K562 (cell line): ENCODE measurements around the gene ZSCAN26. TPM values are rescaled to one million over a fixed set of nuclear protein-coding genes. Genes with fewer than 3 reads are reported as not detected.
A peak's percentile ranks its signal among the peaks of the same experiment; 100 is the strongest.

Experiments used
- DMBX1 ChIP-seq: fragments of 250-450 bp; sonication (Bioruptor Pico); IDR thresholded peaks from 2 replicates; pipeline ENCODE4 v1.8.0; 2022; ENCODE audit warnings: inconsistent platforms, mild to moderate bottlenecking, moderate library complexity, borderline replicate concordance
- JUN ChIP-seq, 2 experiments: sonication (generic) in 1 of 2; formaldehyde crosslinking in 1 of 2; IDR thresholded peaks; 2 replicates each; pipeline versions ENCODE4 v1.6.1 to v1.8.0; 2012 to 2022; ENCODE audit warnings: borderline replicate concordance in 2 of 2, mild to moderate bottlenecking in 2 of 2, improper control_type of control experiment in 1 of 2, low read depth in 1 of 2, low read length in 1 of 2, missing genetic modification reagents in 1 of 2
- POLR2AphosphoS2 ChIP-seq: IDR thresholded peaks from 2 replicates; pipeline ENCODE4 v1.6.1; 2012; ENCODE audit warnings: low read length, improper control_type of control experiment
- RNF219 ChIP-seq: fragments of 250-450 bp; sonication (Bioruptor Pico); IDR thresholded peaks from 2 replicates; pipeline ENCODE4 v1.5.0; 2022; ENCODE audit warnings: mild to moderate bottlenecking
- SMARCA4 ChIP-seq: fragments of 450-650 bp; IDR thresholded peaks from 2 replicates; pipeline ENCODE4 v1.6.1; 2016
- STAT5A ChIP-seq: IDR thresholded peaks from 2 replicates; pipeline ENCODE4 v1.6.1; 2012; ENCODE audit warnings: low read length, inconsistent platforms, borderline replicate concordance
- STAT6 ChIP-seq: sonication (generic); formaldehyde crosslinking; IDR thresholded peaks from 2 replicates; pipeline ENCODE4 v1.8.1; 2023; ENCODE audit warnings: mild to moderate bottlenecking, missing genetic modification reagents
- polyA plus RNA-seq, 8 experiments: library from polyadenylated mRNA; depleted of rRNA in 4 of 8; stranded (reverse) in 5 of 8; unstranded in 3 of 8; fragments of >200 nt; fragmentation: Nextera tagmentation in 2 of 8; fragmentation: Illumina TruSeq in 1 of 8; extraction: Ambion mirVana in 2 of 8; extraction: Trizol in 1 of 8; gene quantifications; 2 replicates each; pipeline versions ENCODE4 v1.2.1 to v1.2.3, GENCODE V29; 2011 to 2014; ENCODE audit warnings: inconsistent platforms in 1 of 8, missing spikeins in 1 of 8
- total RNA-seq, 7 experiments: library from RNA; depleted of rRNA in 6 of 7; stranded (reverse); fragments of >200 nt in 6 of 7; fragmentation: Illumina TruSeq in 2 of 7; extraction: Trizol in 2 of 7; gene quantifications; 2 replicates each; pipeline versions ENCODE4 v1.2.1 to v1.2.3, GENCODE V29; 2011 to 2021; ENCODE audit warnings: low replicate concordance in 1 of 7
- TF ChIP-seq, protein P1 (sequence below): fragments of 250-450 bp; sonication (Bioruptor Pico); IDR thresholded peaks from 2 replicates; pipeline ENCODE4 v1.4.0; 2020
- TF ChIP-seq, protein P2 (sequence below): IDR thresholded peaks from 2 replicates; pipeline ENCODE4 v1.6.1; 2012; ENCODE audit warnings: low read depth, low read length, improper control_type of control experiment, borderline replicate concordance
- TF ChIP-seq, protein P3 (sequence below), 2 experiments: fragments of 450-650 bp in 1 of 2; sonication (generic) in 1 of 2; formaldehyde crosslinking in 1 of 2; IDR thresholded peaks in 1 of 2; conservative IDR thresholded peaks in 1 of 2; 2 replicates each; pipeline versions ENCODE4 v1.6.1 to v1.8.1; 2016 to 2023; ENCODE audit warnings: mild to moderate bottlenecking in 2 of 2, moderate library complexity in 2 of 2, inconsistent platforms in 1 of 2, missing genetic modification reagents in 1 of 2

ZSCAN26 gene
- total and polyA plus RNA-seq, 9 of the 15 experiments (the other 6 are each of a cell fraction or from before 2014, with no cell fraction given): 5.9 to 14.2 (median 10.5) TPM

DNA sequence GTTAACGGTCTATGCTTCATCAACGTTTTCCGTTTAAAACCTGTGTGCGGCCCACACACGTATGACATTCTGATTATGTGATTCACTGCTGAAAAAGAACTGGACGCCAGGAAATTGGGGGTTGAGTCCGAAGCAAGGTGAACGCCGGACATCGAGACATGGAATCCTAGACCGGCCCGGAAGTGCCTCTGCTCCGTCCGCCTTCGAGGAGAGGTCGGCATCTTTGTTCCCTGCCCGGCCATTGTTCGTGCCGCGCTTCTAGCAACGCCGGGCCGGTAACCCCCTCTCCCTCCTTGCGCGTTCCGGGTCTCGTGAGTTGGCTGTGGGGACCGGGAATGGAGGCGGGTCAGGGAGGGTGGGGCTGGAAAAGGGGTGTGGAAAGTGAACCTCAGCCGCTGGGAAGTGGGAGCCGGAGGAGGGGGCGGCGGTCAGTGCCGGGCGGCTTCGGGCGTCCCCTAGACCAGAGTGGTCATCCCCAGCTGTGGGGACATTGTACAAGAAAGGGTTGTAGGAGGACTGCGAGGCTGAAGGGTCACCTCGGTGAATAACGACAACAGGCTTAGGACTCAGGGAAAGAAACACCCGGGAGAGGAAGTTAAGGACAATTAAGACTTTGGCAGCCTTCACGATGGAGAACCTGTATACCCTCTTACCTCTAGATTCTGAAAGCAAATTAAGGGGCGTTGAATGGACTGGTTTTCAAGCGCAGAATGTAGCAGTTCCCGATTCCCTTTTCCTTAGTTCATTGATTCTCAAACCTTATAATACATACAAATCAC, 41.7 kb upstream of the ZSCAN26 start, which contains the start of gene ZSCAN9 (continued):
- TF ChIP-seq, protein P1, sequence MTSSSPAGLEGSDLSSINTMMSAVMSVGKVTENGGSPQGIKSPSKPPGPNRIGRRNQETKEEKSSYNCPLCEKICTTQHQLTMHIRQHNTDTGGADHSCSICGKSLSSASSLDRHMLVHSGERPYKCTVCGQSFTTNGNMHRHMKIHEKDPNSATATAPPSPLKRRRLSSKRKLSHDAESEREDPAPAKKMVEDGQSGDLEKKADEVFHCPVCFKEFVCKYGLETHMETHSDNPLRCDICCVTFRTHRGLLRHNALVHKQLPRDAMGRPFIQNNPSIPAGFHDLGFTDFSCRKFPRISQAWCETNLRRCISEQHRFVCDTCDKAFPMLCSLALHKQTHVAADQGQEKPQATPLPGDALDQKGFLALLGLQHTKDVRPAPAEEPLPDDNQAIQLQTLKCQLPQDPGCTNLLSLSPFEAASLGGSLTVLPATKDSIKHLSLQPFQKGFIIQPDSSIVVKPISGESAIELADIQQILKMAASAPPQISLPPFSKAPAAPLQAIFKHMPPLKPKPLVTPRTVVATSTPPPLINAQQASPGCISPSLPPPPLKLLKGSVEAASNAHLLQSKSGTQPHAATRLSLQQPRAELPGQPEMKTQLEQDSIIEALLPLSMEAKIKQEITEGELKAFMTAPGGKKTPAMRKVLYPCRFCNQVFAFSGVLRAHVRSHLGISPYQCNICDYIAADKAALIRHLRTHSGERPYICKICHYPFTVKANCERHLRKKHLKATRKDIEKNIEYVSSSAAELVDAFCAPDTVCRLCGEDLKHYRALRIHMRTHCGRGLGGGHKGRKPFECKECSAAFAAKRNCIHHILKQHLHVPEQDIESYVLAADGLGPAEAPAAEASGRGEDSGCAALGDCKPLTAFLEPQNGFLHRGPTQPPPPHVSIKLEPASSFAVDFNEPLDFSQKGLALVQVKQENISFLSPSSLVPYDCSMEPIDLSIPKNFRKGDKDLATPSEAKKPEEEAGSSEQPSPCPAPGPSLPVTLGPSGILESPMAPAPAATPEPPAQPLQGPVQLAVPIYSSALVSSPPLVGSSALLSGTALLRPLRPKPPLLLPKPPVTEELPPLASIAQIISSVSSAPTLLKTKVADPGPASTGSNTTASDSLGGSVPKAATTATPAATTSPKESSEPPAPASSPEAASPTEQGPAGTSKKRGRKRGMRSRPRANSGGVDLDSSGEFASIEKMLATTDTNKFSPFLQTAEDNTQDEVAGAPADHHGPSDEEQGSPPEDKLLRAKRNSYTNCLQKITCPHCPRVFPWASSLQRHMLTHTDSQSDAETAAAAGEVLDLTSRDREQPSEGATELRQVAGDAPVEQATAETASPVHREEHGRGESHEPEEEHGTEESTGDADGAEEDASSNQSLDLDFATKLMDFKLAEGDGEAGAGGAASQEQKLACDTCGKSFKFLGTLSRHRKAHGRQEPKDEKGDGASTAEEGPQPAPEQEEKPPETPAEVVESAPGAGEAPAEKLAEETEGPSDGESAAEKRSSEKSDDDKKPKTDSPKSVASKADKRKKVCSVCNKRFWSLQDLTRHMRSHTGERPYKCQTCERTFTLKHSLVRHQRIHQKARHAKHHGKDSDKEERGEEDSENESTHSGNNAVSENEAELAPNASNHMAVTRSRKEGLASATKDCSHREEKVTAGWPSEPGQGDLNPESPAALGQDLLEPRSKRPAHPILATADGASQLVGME: 0 out of 2 replicates have a peak, but pooled peaks have one; percentile 77
- TF ChIP-seq DMBX1 (CRISPR knock-in tag) (no peak; the same call in 1 of the 2 replicates), STAT5A (no peak), SMARCA4 (peak; percentile 23; the same call in 1 of the 2 replicates), RNF219 (CRISPR knock-in tag) (no peak), POLR2AphosphoS2 (no peak), JUN (IDR thresholded peaks at IDR 0.05; ENCODE audit: borderline replicate concordance, low read depth, low read length) (0 out of 2 replicates have a peak, but pooled peaks have one; percentile 4), JUN (CRISPR knock-in tag; IDR thresholded peaks at IDR 0.05; ENCODE audit: borderline replicate concordance) (no peak), STAT6 (CRISPR knock-in tag) (peak; percentile 93)
- TF ChIP-seq, protein P2, sequence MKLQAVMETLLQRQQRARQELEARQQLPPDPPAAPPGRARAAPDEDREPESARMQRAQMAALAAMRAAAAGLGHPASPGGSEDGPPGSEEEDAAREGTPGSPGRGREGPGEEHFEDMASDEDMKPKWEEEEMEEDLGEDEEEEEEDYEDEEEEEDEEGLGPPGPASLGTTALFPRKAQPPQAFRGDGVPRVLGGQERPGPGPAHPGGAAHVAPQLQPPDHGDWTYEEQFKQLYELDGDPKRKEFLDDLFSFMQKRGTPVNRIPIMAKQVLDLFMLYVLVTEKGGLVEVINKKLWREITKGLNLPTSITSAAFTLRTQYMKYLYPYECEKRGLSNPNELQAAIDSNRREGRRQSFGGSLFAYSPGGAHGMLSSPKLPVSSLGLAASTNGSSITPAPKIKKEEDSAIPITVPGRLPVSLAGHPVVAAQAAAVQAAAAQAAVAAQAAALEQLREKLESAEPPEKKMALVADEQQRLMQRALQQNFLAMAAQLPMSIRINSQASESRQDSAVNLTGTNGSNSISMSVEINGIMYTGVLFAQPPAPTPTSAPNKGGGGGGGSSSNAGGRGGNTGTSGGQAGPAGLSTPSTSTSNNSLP: peak; percentile 66; the same call in 1 of the 2 replicates
- TF ChIP-seq, protein P3, sequence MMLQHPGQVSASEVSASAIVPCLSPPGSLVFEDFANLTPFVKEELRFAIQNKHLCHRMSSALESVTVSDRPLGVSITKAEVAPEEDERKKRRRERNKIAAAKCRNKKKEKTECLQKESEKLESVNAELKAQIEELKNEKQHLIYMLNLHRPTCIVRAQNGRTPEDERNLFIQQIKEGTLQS (IDR thresholded peaks at IDR 0.05): 0 out of 2 replicates have a peak, but pooled peaks have one; percentile 5
- TF ChIP-seq, protein P3 (CRISPR knock-in tag; conservative IDR thresholded peaks at IDR 0.05): peak; percentile 62; the same call in 1 of the 2 replicates
